DMS79 treated with DMSO at 0.1 percent for 48 hours (cell line): ENCODE measurements around the gene MRPL30.
"Not testable (repeated sequence)": the region's sequence is repeated elsewhere in the genome, so short reads cannot be mapped to it uniquely, and the experiment has no call there.

Source experiments
- DNase-seq: peaks from one replicate; lab custom pipeline; 2025; lab: John Stamatoyannopoulos, UW

The MRPL30 gene

DNA sequence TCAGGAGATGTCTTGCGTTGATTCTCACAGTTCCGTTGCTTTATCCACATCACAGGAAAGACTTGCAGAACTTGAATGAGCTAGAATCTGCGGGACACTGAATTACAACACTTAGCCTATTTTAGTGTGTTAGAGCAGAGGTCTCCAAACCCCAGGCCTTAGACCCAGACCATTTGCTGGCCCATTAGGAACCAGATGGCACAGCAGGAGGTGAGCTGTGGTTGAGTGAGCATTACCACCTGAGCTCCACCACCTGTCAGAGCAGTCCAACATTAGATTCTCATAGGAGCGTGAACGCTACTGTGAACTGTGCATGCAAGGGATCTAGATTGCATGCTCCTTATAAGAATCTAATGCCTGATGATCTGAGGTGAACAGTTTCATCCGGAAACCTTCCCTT, 3.8 kb downstream of the MRPL30 start:
- DNase-seq, result no peak

DNA sequence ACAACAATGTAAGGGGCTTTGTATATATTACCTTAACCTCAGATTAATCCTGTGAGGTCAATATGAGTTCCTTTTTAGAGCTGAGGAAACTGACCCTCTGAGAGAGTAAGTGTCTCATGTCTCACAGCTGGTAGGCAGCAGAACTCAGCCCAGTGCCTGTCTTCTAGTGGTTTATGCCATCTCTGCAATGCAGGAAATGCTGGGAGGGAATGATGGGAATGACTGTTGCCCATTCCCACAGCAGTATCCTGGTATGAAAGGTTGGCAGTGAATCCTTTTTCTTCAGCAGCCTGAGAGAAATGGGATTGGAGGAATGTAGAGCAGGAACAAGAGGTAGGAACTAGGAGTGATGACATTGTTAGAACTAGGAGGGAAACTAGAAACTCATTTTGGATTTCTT, 6.0 kb downstream of the MRPL30 start:
- no peak for DNase-seq

DNA sequence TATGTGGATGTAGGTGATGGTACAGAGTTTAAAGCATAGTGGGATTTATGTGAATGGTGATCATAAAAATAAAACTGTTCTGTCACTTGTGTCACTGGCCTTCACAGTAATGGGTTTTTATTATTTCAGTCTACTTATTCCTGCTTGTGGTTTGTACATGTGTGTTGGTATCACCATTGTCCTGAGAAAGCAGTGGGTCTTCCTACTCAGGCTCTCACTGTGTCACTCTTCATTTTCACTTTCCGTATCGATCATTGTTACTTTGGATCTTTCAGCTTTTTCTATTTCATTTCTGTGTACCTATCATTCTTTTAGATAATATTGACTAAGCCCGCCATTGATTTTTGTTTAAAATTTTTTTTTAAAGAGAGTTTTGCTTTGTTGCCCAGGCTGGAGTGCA, 7.4 kb downstream of the MRPL30 start:
- no peak for DNase-seq

DNA sequence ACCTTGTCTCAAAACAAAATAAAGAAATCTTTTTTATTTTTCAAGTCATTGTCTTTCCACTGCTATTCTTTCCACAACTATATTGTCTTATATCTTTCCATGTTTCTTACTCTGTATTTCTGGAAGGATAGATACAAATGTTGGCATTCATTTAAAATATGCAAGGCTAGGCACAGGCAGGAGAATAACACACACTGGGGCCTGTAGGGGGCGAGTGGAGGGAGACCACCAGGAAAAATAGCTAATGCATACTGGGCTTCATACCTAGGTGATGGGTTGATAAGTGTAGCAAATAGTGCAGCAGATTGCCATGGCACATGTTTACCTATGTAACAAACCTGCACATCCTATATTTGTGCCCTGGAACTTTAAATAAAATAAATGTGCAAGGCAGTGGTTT, 9.6 kb downstream of the MRPL30 start:
- DNase-seq, result no peak

DNA sequence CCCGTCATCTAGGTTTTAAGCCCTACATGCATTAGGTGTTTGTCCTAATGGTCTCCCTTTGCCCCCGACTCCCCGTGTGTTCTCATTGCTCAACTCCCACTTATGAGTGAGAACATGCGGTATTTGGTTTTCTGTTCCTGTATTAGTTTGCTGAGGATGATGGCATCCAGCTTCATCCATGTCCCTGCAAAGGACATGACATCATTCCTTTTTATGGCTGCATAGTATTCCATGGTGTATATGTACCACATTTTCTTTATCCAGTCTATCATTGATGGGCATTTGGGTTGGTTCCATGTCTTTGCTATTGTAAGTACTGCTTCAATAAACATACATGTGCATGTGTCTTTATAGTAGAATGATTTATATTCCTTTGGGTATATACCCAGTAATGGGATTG, 11.4 kb downstream of the MRPL30 start:
- DNase-seq, result not testable (repeated sequence)

DNA sequence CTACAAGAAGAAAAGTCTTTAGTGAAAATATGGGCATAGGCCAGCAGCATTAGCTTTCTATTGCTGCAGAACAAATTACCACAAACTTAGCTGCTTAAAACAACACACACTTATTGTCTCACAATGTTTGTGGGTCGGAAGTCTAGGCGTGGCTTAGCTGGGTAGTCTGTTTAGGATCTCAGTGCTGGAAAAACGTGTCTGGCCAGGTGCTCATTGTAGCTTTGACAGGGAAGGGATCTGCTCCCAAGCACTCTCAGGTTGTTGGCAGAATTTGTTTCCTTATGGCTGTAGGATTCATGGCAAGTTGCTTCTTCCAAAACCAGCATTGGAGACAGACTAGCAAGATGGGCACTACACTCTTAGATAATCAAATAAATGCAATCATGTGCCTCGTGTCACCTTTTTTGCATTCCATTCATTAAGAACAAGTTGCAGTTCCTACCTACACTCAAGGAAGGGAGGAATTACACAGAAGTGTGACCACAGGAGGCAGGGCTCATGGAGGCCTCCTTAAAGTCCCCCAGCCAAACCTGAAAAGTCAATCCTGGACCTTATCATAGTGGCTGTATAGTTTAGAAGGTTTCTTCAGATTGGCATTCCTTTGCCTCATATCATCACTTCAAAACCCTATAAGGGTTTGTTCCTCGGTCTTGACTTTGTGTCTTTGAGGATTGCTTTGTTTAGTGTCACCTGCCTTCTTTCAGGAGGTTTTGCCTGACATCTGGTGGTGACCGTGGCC, 17.3 kb downstream of the MRPL30 start:
- DNase-seq, result no peak

DNA sequence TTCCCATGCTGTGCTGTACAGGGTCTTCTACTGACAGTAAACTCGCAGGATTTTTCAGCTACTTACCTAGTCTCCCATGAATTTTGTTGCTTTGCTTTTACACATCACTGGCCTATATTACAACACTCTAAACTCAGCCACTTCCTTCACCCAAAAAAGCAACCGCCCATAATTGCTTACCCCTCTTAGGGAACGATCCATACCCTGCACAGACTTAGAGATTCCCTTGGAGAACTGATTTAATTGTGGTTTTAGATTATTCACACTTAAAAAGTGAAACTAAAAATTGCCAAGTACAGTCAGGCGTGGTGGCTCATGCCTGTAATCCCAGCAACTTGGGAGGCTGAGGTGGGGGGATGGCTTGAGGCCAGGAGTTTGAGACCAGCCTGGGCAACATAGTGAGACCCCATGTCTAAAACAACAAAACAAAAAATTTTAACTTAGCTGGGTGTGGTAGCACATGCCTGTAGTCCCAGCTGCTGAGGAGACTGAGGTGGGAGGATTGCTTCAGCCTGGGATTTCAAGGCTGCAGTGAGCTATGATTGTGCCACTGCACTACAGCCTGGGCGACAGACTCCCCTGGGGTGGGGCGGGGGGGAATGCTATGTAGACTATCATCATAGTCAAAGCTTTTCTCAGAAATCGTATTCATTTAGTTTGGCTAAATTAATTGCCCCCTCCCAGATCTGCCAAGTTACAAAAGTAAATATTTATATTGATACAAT, 19.3 kb downstream of the MRPL30 start:
- DNase-seq, result no peak

DNA sequence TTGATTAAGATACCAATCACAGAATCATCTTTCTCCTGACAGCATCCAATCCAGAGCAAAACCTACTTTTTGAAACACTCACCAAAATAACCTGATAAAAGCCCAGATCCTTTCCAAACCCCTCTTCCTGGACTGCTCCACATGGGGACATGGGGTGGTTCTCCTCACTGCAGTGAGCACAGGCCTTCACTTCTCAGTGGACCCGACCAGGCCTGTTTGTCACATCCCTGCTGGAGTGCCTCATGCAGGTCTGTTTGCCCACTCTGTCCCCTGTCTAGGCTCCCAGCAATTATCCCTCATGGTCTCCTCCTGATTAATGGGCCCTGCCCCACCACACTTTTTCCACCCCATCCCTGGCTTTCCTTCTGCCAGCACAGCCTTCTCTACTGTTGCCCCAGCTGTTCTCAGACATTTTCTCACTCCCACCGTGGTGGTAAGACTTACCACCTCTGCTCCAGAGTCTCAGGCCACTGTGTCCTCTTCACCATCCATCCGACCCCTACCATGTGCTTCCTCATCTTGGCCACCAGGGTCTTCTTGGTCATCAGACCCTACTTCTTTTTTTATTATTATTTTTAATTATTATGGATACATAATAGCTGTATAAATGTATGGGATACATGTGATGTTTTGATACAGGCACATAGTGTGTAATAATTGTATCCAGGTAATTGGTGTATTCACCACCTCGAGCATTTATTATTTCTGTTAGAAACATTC, 21.1 kb downstream of the MRPL30 start:
- no peak for DNase-seq

DNA sequence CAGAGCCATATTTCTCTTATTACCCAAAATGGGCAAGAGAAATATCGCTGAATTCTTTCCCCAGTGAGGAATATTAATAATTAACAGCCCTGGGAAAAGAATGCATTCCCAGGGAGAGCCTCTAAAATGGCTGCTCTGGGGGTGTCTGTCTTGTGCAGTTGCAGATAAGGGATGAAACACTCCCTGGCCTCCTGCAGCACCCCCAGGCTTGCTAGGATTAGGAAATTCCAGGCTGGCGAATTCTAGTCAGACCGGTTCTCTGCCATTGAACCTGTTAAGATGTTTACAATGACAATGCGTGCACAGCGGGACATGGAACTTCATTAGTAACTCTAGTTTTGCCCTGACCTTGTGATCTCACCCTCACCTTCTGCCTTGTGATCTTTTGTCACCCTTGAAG, 24.5 kb downstream of the MRPL30 start:
- DNase-seq, result no peak

DNA sequence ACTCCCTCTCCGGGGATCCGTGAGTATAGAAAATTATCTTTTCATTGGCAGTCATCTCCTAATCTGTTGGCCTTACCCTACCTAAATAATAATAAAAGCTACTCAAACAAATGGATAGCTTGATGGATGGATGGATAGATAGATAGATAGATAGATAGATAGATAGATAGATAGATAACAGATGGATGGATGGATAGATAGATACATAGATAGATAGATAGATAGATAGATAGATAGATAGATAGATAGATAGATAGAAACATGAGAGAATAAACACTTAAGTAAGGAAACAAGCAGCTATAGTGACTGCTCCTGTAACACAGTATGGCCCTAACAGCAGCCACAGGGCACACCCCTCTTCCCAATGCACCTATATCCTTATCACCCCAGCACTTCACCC, 35.1 kb downstream of the MRPL30 start:
- DNase-seq, result no peak

DNA sequence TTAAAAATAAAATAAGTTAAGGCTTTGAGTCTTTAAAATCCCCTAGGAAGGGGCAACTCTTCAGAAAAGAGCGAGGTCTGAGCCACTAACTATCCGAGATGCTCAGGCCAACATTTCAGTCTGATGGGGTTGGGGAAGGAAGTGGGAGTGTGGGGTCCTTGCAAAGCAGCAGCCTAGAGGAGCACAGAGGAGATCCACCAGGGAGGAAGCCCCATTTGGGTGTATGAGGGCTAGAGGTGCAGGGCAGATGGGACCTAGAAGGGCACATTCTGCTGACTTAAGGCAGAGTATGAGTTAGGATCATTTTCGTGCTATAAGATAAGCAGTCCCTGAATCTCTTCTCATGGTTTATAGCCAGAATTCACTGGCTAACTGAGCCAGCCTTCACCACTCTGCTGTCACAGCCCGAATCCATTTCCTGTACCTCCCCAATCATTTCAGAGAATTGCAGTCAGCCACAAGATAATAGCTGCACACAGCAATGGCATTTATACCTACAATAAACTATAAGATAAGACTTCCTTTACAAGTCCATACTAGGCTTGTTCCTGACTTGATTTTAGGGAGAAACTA, 37.0 kb downstream of the MRPL30 start:
- no peak for DNase-seq

DNA sequence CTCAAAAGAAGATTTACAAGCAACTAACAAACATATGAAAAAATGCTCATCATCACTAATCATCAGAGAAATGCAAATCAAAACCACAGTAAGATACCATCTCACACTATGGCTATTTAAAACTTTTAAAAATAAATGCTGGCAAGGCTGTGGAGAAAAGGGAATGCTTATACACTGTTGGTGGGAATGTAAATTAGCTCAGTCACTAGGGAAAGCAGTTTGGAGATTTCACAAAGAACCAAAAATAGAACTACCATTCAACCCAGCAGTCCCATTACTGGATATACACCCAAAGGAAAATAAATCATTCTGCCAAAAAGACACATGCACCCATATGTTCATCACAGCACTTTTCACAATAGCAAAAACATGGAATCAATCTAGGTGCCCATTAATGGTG, 52.2 kb downstream of the MRPL30 start:
- DNase-seq, result not testable (repeated sequence)

DNA sequence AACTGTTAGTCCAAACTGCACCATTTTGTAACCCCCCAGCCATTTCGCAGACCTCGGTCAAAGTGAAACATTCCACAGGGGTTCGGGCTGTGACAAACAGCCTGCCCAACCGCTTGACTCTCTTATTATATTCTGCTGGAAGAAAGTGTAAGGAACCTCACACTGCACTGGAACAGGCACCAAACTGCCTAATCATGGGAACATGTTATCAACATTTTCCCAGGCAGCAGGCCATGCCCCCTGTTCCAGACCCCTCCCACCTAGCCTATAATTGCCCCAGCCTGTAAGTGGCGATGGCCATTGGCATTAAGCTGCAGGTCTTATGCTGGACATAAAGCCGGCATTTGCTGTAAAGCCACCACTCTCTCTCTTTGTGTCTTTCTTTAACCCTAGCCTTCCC, 57.6 kb downstream of the MRPL30 start:
- no peak for DNase-seq

DNA sequence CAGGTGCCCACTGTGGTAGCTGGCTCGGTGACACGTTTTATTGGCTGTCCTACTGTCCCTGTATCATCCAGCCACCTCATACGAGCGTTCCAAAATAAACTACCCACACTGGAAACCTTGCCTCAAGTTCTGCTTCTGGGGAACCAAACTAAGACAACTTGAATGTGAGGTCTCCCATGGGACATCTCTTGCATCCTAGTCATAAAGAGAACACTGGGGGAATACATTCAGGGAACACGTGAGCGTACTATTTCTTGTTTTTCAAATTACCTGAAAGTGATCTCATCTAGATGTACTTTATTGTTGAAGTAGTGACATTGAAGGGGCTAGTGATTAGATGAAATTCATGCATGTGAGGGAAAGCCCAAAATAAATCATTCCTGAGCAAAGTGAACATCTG, 59.4 kb downstream of the MRPL30 start:
- no peak for DNase-seq

DNA sequence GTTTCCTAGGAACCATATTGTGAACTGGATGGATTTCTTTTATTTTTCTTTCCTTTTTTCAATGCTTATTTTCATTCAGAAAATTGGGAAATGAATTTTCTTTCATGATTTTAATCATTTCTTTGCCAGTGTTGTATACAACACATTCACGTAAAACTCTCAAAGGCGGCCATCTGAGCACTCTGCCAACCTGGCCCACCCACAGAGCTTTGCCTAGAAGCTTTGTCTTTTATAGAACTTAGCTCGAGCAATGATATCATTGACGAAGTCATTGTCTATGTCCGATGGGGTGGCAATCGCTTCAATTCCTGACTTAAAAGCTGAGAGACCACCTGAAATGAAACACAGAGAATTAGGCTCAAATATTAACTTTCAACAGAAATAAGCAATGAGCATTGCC, 61.2 kb downstream of the MRPL30 start:
- no peak for DNase-seq
